ENCODE results near the gene TNFRSF25. TPM values are rescaled to one million over a fixed set of nuclear protein-coding genes. Genes with fewer than 3 reads are reported as not detected.

TNFRSF25 gene
- total RNA-seq, 4 donors from 2014 or later, result 4.2 to 11.2 (median 8.8) TPM

DNA sequence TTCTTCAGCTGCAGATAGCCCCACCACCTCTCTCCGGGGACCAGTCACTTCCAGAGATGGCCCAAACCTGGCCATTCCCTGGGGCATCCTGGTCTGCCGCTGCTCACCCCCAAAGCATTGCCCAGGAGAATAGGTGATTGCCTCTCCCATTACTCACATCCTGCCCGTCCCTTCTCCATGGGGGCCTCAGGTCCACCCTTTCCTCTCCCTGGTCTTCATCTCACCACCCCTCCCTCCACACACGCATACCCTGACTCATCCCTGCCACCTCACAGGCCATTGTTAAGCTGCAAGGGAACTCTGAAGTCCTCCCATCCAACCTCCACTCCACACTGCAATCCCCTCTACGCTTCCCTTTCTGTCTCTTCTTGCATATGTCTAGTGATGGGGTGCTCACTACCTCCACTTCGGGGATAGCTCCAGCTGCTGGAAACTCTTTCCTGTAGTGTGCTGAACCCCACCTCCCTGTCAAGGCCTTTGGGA is 25.5 kb upstream of the TNFRSF25 start, which contains the start of gene PLEKHG5:
TSS of gene PLEKHG5 (minus strand) at position 188 of the 483 bp plus-strand sequence. CDS start 14,096 bp downstream, outside the sequence.
- ATAC-seq, result no peak
- Histone ChIP-seq H3K27me3 (peaks cover 12% of the 10 kb centered on the region), H3K27ac (peak within 1 kb of the TSS in 3 of 4 donors; percentile 77 to 83 (median 82)), H3K36me3 (no peaks in the 10 kb centered on the region), H3K4me3 (peak within 1 kb of the TSS; percentile 39 to 70), H3K4me1 (peaks cover 0 to 48% (median 17%) of the 10 kb centered on the region in 3 donors), H3K9me3 (no peaks in the 10 kb centered on the region)
- TF ChIP-seq POLR2A (IDR thresholded peaks at IDR 0.05) (no peak), POLR2AphosphoS5 (IDR thresholded peaks at IDR 0.05) (no peak), EP300 (IDR thresholded peaks at IDR 0.05) (no peak)
- TF ChIP-seq, protein P1, sequence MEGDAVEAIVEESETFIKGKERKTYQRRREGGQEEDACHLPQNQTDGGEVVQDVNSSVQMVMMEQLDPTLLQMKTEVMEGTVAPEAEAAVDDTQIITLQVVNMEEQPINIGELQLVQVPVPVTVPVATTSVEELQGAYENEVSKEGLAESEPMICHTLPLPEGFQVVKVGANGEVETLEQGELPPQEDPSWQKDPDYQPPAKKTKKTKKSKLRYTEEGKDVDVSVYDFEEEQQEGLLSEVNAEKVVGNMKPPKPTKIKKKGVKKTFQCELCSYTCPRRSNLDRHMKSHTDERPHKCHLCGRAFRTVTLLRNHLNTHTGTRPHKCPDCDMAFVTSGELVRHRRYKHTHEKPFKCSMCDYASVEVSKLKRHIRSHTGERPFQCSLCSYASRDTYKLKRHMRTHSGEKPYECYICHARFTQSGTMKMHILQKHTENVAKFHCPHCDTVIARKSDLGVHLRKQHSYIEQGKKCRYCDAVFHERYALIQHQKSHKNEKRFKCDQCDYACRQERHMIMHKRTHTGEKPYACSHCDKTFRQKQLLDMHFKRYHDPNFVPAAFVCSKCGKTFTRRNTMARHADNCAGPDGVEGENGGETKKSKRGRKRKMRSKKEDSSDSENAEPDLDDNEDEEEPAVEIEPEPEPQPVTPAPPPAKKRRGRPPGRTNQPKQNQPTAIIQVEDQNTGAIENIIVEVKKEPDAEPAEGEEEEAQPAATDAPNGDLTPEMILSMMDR (IDR thresholded peaks at IDR 0.05), result no peak
- WGBS, 2 donors (ENCODE audit: low coverage in 1 of 2), result 37 to 100% methylated on average over 1 to 3 of the region's 6 CpGs

DNA sequence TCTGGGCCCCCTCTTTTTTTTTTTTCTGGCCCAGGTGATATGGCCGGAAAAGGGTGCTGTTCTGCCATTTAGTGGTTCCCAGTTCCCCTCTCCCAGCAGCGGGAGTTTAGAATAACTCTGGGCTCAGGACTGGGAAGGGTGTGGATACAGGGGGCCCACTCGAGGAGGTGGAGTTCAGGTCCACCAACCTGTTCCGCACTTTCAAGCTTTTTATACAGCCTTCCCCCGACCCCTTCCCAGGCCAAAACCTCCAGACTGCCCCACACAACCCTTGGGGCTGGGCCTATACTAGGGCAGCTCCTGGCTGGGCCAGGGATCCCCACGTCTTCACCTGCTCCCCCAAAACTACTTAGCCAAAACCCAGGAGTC is 25.1 kb upstream of the TNFRSF25 start:
- TF ChIP-seq EP300 (IDR thresholded peaks at IDR 0.05), result no peak
- TF ChIP-seq, protein P1 (IDR thresholded peaks at IDR 0.05), result no peak
- no peak for TF ChIP-seq POLR2AphosphoS5 (IDR thresholded peaks at IDR 0.05)
- no peak for TF ChIP-seq POLR2A (IDR thresholded peaks at IDR 0.05)
- 38% methylated on average over 4 to 5 of the region's 6 CpGs for WGBS, 2 donors (ENCODE audit: low coverage in 1 of 2)
- H3K36me3 ChIP-seq, result no peaks in the 10 kb centered on the region
- H3K4me1 ChIP-seq, result peaks cover 0 to 48% (median 19%) of the 10 kb centered on the region in 3 donors
- peak overlapping the region in 3 of 4 donors; percentile 77 to 83 (median 82) for H3K27ac ChIP-seq
- H3K27me3 ChIP-seq, result peaks cover 16% of the 10 kb centered on the region
- no peak for ATAC-seq
- peak overlapping the region; percentile 39 to 70 for H3K4me3 ChIP-seq
- no peaks in the 10 kb centered on the region for H3K9me3 ChIP-seq

DNA sequence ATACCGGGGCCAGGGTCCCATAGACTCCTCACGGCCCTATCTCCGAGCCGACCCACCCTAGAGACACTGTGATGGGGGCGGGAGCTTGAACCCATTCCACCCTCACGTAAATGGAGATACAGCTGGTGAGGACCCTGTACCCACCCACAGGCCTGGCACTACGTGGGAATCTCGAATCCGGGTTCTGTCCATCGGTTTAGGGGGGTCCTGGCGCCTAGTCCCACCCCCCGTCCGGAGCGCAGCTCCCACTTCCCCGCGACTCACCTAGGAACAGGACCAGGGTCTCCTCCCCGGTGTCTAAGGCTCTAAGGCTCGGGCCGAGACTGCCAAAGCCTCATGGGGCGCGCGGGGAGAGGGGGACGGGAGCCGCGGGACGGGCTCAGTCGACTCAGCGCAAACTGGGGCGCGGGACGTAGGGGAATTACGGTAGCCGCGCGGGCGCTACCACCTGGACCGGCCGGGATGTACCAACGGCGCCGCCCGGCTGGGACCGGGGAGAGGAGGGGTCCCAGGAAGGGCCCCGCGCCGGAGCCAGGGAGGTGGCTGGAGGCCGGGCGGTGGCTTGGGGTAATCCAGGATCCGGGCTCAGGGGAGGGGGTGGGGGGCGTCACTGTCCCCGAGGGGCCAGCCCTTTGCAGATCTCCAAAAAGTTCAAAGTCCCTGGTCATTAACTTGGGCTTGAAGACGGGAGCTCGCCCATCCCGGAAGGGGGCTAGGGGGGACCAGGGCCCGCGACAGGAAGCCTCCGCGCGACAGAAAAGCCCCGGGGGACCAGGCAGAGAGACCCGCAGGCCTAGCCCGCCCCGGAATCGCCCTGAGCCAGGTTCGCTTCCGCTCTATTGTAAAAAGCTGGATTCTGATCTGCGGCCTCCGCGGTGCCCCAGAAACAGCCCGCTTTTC is 24.5 kb upstream of the TNFRSF25 start:
- peak; percentile 72 for ATAC-seq

DNA sequence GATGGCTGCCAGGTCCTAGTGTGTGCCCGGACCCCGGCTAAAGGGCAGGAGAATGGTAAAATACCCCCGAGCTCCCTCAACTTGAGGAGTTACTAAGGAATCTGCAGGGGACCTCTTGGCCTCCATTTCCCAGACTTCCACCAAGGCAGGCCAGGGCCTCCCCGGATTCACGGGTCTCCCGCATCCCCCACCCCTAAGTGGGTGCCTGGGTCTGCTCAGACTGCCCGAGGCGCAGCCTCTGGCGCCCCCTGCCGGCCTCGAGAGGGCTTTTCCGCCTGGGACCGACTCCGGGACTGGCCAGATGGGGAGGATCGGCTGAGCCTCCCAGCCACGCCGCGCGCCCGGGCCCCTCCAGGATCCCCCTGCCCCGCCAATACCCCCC is 23.8 kb upstream of the TNFRSF25 start:
- Histone ChIP-seq H3K27me3 (peaks cover 29% of the 10 kb centered on the region), H3K4me3 (peak overlapping the region; percentile 39 to 70), H3K9me3 (no peaks in the 10 kb centered on the region), H3K27ac (peak overlapping the region in 1 of 4 donors; percentile 83), H3K36me3 (no peaks in the 10 kb centered on the region), H3K4me1 (peaks cover 0 to 58% (median 27%) of the 10 kb centered on the region in 3 donors)
- TF ChIP-seq, protein P1 (IDR thresholded peaks at IDR 0.05), result peak in 3 of 4 experiments; percentile 56 to 93 (median 70)
- no peak for TF ChIP-seq POLR2AphosphoS5 (IDR thresholded peaks at IDR 0.05)
- WGBS, 2 donors (ENCODE audit: low coverage in 1 of 2), result no CpG with 5 or more reads among the region's 21 CpGs
- peak; percentile 70 for ATAC-seq

More for the DNA sequence above, 24.5 kb upstream of the TNFRSF25 start:
- peak overlapping the region in 3 of 4 donors; percentile 77 to 83 (median 82) for H3K27ac ChIP-seq
- 13% methylated on average over 9 of the region's 70 CpGs; no CpG with 5 or more reads in 1 of the 2 donors for WGBS, 2 donors (ENCODE audit: low coverage in 1 of 2)
- TF ChIP-seq, protein P1 (IDR thresholded peaks at IDR 0.05), result peak in 2 of 4 experiments; percentile 1 to 6
- no peak for TF ChIP-seq POLR2A (IDR thresholded peaks at IDR 0.05)
- peaks cover 0 to 52% (median 25%) of the 10 kb centered on the region in 3 donors for H3K4me1 ChIP-seq
- peak overlapping the region; percentile 39 to 70 for H3K4me3 ChIP-seq
- H3K36me3 ChIP-seq, result no peaks in the 10 kb centered on the region
- H3K27me3 ChIP-seq, result peaks cover 23% of the 10 kb centered on the region
- H3K9me3 ChIP-seq, result no peaks in the 10 kb centered on the region
